NCI-H1092 (cell line): Measurements from ENCODE around the gene MCEMP1.
"Not testable (repeated sequence)": the region's sequence is repeated elsewhere in the genome, so short reads cannot be mapped to it uniquely, and the experiment has no call there.

Experiments used
- DNase-seq: peaks from one replicate; lab custom pipeline; 2025; lab: John Stamatoyannopoulos, UW

The MCEMP1 gene

DNA sequence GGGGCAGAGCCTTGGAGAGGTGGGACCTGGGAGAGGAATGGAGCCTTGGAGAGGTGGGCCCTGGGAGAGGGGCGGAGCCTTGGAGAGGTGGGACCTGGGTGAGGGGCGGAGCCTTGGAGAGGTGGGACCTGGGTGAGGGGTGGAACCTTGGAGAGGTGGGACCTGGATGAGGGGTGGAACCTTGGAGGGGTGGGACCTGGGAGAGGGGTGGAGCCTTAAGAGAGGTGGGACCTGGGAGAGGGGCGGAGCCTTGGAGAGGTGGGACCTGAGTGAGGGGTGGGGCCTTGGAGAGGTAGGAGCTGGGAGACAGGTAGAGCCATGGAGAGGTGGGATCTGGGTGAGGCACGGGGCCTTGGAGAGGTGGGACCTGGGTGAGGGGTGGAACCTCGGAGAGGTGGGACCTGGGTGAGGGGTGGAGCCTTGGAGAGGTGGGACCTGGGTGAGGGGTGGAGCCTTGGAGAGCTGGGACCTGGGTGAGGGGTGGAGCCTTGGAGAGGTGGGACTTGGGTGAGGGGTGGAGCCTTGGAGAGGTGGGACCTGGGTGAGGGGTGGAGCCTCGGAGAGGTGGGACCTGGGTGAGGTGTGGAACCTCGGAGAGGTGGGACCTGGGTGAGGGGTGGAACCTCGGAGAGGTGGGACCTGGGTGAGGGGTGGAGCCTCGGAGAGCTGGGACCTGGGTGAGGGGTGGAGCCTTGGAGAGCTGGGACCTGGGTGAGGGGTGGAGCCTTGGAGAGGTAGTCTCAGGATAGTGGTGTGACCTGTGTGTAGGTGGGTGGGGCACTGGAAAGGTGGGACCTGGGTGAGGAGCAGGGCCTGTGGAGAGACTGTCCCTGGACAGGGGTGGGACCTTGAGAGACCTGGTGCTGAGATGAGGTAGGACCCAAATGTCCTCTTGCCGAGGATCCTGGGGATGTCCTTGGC is 33.0 kb upstream of the MCEMP1 start:
- not testable (repeated sequence) for DNase-seq

DNA sequence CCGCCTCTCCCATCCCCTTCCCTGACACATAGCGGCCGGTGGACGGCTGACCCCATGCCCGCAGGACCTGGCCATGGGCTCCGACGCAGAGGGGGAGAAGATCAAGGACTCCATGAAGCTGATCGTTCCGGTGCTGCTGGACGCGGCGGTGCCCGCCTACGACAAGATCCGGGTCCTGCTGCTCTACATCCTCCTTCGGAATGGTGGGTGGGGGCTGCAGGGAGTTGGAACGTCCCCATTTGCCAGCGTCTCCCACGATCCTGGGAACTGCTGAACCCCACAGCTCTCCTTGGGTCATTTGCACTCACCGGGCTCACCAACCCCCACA is 32.4 kb upstream of the MCEMP1 start:
- DNase-seq = no peak

DNA sequence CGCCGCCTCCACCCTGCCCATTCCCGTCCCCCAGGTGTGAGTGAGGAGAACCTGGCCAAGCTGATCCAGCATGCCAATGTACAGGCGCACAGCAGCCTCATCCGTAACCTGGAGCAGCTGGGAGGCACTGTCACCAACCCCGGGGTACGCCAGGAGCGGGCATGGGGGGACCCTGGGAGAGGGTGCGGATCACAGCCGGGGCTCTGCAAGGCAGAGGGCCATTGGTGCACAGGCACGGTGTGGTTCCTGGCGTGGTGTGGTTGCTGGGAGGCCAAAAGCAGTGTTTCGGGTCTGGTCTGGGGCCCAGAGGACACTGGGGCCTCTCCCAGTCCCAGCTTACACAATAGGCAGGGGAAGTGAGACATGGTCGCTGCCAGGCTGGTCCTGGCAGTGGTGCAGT is 31.7 kb upstream of the MCEMP1 start:
- DNase-seq = no peak

DNA sequence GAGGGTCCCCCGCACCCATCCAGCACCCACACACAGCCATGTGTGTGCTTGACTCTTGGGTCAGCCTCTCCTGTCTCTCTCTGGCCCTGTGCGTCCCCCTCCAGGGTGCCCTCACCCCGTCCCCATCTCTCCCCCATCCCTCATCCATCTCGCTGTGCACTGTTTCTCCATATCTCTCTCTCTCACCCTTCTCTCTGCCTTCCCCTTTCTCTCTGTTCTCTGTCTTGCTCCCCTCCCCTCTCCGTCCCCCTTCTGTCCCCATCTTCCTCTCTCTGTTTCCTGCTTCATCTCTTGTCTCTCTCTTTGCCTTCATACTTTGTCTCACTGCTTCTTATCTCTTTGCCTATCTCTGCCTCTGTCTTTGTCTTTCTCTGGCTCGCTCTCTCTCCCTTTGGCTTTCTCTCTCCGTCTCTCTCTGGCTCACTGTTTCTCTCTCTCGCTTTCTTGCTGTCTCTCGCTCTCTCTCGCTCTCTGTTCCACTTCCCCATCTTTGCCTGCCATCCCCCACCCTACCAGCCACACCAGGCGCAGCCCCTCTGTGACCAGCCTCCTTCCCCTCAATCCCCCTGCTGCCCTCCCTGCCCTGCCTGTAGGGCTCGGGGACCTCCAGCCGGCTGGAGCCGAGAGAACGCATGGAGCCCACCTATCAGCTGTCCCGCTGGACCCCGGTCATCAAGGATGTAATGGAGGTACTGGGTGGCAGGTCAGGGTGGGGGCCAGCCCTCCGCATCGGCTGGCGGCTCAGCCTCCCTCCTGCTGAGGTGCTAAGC is 31.0 kb upstream of the MCEMP1 start:
- no peak for DNase-seq

DNA sequence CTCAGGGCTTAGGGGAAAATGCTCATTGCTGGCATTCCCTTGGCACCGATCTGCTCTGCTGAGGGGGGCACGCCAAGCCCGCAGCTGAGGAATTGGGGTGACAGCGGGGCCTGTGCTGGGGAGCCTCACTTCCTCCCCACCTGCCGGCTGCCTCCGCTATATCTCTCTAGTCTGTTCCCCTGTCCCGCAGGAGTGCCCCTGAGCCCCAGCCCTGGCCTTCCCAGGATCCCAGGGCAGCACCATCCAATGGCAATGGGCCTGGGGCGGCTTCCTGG is 30.5 kb upstream of the MCEMP1 start:
- no peak for DNase-seq

DNA sequence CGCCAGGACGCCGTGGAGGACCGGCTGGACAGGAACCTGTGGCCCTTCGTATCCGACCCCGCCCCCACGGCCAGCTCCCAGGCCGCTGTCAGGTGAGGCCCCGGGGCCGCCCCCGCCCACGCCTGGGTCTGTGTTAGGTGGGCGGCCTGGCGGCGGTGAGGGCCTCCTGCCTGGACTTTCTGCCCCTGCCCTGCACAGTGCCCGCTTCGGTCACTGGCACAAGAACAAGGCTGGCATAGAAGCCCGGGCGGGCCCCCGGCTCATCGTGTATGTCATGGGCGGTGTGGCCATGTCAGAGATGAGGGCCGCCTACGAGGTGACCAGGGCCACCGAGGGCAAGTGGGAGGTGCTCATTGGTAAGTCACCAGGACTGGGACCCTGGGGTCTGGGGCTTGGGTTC is 29.7 kb upstream of the MCEMP1 start:
- DNase-seq = no peak

DNA sequence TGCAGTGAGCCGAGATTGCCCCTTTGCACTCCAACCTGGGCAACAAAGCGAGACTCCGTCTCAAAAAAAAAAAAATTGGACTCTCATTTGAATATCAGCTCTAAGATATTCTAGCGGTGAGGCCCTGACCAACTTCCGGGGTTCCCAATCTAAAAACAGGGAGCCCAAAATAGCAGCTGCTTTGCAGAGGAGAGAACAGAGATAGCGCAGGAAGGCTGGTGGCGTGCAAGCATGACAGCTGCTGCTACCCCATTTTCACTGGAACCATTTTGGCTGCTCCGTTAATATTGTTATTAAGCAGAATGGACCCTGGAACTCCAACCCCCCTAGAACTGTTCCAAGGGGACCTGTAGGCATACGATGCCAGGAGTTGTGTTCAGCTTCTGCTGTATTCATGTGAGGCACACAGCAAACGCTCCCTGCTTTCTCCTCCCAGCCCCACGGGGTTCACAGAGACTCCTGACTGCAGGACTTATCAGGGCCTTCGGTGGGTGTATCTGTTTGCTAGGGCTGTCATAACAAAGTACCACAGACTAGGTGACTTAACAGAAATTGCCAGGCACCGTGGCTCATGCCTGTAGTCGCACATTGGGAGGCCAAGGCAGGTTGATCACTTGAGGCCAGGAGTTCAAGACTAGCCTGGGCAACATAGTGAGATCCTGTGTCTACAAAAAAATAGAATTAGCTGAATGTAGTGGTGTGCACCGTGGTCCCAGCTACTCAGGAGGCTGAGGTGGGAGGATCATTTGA is 28.4 kb upstream of the MCEMP1 start:
- no peak for DNase-seq

DNA sequence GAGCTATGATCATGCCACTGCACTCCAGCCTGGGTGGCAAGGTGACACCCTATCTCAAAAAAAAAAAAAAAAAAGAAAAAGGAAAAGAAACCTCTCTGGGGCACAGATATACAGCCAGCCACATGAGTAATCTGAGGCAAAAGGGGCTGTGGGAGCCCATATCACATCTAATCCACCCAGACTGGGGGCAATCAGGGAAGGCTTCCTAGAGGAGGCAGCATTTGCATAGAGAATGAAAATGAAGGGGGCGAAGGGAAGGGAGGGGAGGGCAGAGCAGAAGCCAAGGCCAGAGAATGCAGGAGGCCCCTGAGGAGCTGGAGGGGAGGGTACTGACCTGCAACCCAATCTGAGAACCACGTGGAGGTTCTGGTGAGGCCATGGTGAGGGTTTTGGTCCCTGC is 26.7 kb upstream of the MCEMP1 start:
- DNase-seq = no peak

DNA sequence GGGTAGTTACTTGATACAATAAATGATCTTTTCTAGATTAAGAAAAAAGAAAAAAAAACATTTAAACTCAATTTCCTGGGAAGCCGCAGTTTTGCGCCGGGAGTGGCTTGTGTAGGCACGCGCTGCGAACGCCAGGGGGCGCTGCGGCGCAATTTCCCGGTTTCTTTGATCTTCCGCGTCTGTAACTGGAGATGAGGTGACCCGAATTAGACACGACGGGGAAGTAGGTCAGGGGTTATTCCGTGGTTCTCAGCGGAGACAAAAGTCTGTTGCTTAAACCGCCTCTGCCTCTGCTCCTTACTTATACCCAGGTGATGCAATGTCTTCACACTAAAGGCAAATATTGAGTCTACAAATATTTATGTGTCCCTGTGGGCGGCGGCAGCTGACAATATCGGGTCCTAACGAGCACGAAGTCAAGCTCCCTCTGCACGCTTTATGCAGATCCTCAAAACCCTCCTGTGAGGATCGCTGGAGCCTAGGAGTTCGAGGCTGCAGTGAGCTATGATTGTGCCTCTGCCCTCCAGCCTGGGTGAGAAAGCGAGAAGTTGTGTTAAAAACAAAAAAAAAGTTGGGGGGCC is 24.7 kb upstream of the MCEMP1 start:
- DNase-seq = peak; percentile 59

DNA sequence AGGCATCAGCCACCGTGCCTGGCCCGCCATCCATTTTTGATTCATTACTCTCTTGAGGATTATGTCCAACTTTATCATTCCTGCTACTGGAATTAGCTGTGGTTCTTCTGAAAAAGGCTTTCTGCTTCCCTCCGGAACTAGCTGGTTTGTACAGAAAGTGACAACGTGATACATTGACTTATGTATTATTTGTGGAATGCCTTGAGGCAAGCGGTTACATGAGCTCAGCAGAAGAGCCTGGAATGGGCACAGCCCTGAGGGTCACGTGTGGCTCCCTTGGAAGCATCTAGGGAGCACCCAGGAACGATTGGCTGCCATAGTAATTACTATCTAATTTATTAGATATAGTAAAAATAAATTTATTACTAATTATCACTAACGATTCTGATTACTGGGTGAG is 22.5 kb upstream of the MCEMP1 start:
- no peak for DNase-seq

DNA sequence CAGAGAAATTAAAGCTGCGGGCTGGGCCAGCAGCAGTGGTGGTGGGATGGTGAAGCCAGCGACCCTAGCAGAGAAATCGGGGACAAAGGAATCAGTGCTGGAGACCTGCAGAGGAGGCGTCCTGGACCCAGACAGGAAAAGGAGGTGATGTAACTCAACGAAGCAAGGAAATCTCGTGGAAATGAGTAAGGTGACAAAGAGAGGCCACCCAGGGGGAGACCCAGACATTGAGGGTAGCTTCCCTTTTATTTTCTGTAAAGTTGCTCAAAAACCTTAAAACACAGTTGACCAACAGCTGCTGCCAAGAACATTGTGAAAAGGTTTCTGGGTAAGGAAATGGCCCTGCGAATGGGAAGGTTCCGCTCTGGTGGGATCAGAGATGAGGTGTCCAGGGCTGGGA is 21.3 kb upstream of the MCEMP1 start:
- DNase-seq = no peak

DNA sequence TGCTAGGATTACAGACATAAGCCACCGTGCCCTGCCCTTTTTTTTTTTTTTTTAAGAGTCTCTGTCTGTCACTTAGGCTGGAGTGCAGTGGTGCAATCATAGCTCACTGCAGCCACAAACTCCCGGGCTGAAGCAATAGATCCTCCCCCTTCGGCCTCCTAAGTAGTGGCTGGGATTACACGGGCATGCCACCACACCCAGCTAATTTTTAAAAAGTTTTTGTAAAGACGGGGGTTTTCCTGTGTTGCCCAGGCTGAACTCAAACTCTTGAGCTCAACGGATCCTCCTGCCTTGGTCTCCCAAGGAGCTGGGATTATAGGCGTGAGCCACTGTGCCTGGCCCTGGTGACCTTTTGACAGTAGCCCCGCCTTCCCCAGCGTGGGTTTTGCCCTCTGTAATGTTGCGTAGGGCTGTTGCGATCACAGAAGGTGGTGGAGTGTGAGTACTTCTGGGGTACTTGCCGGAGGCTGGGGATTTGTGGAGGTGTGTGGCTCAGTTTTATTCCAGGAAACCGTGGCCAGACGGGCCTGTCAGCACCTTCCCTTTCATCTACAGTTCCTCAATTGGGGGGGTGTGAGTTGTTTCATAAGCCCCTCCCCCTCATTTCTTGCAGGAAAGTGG is 19.6 kb upstream of the MCEMP1 start:
- DNase-seq = no peak

DNA sequence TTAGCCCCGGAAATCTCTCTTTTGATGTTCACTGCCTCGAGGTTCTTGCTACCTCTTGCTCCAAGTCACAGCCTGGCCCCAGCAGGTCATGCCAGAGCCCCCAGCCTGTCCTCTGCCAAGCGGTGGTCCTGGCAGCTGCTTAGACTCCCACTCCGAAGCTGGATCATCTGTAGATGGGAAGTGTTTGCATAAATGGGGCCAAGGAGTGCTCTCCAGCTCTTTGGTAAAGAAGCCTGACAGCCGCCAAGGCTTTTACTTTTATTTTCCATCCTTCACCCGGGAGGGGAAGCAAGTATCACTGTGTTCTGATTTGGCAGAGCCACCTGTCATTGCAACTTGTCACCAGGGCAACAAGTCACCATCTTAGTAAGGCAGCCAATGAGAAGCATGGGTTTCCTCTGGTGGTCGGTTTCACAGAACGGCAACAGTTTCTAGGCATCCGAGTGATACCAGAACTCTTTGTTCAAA is 18.6 kb upstream of the MCEMP1 start:
- DNase-seq = no peak

DNA sequence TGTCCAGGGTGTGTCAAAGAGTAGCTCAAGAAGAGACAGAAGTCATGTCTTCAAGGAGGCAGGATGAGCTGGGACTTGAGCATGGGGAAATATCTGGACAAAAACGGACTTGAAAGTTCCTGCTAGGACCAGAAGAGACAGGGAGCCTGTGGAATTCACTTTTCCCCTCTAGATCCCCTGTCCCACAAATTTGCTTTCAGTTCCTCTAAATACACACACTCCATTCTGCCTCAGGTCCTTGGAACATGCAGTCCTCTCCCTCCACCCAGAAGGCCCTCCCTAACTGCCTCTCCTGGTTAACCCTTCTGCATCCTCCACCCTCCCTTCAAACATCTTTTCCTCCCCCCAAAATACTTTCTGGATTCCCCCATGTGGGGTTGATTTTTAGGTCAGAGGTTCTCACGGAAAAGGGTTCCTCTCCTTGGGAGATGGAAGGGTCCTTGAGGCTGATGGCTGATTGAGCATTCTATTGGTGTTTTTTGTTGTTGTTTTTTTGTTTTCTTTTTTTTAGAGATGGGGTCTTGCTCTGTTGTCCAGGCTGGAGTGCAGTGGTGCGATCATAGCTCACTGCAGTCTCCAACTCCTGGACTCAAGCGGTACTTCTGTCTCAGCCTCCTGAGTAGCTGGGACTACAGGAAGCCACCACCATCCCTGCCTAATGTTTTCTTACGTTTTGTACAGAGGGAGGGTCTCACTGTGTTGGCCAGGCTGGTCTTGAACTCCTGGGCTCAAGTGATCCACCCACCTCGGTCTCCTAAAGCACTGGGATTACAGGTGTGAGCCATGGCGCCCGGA is 14.9 kb upstream of the MCEMP1 start:
- no peak for DNase-seq

DNA sequence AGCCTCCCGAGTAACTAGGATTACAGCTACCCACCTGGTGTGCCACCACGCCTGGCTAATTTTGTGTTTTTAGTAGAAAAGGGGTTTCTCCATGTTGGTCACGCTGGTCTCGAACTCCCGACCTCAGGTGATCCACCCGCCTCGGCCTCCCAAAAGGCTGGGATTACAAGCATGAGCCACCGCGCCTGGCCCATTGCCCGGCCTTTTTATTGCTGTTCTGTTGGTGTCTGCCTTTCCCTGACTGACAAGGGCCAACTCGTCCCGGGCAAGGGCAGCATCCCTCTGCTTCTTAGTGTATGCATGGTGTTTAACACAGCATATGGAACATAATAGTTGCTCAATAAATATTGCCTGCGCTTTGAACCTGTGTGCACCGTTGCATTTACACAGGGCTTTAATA is 14.2 kb upstream of the MCEMP1 start:
- DNase-seq = no peak

DNA sequence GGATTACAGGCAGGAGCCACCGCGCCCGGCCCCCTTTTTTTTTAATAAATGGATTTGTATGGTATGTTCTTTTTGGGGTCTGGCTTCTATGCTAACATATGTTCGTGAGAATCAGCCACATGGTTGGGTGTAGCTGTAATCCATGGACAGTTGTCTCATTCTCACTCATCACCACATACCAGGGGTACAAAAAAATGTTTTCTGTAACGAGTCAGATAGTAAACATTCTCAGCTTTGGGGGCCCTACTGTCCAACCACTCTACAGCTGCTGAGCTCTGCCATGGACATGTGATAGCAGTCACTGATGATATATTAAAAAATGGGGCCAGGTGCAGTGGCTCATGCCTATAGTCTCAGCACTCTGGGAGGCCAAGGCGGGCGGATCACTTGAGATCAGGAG is 13.2 kb upstream of the MCEMP1 start:
- no peak for DNase-seq

DNA sequence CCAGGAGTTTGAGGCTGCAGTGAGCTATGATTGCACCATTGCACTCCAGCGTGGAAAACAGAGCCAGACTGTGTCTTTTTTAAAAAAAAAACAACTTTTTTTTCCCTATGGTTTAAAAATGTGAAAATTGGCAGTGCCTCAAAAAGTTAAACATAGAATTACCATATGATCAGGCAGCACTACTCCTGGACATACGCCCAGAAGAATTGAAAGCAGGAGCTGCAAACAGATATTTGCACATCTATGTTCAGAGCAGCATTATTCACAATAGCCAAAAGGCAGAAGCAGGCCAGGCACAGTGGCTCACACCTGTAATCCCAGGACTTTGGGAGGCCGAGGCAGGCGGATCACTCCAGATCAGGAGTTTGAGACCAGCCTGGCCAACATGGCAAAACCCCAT is 11.8 kb upstream of the MCEMP1 start:
- no peak for DNase-seq

DNA sequence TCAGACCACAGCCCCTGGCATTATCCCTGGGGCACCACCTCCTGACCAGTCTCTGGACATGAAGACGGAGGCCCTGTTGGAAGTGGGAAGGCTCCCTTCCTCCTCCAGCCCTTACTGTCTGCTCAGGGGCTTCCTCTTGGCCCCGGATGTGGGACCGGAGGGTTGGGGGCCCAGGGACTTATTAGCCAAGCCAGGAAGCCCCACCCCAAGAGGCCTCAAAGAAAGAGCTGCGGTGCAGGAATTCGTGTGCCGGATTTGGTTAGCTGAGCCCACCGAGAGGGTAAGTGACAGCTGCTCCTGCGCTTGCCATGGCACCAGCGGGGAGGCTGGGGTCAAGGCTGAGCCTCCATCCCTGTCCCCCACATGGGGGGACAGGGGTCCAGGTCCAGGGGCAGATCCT is 8.0 kb upstream of the MCEMP1 start, which contains the start of gene RETN:
Gene RETN, plus strand, starts transcription at position 208 of the 400 bp plus-strand sequence. CDS start 278 bp downstream, outside the sequence.
- DNase-seq = no peak

DNA sequence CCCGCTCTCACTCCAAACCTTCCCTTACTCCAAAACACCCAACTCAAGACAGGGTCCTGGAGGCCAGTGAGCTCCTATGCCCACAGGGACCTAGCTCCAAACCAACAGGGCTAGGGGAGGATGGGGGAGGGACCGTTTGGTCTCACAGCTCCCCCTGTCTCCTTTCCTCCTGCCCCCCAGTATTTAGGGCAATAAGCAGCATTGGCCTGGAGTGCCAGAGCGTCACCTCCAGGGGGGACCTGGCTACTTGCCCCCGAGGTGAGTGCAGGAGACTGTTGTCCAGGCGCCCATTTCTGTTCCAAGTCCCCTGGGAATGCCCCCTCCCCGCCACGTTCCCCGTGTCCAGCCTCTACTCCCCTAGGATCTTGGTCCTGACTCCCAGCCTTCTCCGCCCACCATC is 7.2 kb upstream of the MCEMP1 start:
- no peak for DNase-seq

DNA sequence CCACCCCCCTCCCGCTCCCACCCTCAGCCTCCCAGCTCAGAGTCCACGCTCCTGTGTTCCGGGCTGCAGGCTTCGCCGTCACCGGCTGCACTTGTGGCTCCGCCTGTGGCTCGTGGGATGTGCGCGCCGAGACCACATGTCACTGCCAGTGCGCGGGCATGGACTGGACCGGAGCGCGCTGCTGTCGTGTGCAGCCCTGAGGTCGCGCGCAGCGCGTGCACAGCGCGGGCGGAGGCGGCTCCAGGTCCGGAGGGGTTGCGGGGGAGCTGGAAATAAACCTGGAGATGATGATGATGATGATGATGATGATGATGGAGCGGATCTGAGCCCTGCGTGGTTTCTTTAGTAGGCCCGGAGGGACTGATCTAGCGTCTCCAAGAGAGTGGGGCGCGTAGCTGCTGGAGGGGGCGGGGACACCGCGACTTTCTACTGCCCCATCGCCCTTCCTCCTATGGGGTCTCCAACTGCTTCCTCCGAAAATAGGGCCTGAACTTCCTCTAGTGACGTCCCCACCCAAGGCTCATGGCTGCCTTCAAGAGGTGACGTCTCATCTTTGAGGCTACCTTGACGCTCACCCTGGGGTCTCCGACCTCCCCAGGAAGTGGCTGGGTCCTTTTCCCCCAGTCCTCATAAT is 6.6 kb upstream of the MCEMP1 start:
- no peak for DNase-seq

DNA sequence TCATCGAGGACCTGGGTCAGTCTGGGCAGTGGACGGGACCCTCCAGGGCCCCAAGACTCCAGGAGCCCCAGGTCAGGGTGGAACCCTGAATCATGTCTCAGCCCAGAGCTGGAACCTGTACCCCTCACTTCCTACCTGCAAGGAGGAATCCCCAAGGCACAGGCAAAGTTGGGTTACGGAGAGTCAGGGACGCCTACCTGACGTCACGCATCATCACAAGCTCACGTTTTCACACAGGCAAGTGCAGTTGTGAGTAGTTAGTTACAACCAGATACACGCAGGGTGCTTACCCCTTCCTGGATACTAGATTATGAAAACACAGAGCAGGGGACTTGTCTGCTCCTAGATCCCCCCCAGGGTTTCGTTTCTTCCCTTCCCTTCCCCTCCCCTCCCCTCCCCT is 6.1 kb upstream of the MCEMP1 start:
- DNase-seq = no peak
